ENCODE measurements around the gene DENND4A.

The DENND4A gene

GRCh38 chr15:65659502-65660052 is 132.5 kb downstream of the DENND4A start:
- DNase-seq: no peak

DNA sequence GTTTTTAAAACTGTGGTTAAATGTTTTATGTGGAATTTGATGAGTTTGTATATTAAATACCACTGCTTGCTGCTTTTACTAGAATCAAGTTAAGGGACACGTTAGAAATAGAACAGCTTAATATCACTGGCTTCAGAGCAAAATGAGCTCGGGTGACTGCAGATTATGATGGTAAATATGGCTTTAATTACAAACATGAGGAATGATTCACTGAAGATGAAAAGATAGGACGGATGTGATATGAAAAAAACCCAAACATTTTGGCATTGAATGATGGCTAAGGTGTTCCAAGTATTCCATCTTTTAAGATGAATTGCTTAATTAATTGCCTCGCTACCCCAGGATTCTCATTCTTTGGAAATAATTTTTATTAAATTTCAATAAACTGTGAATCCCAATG is 136.6 kb downstream of the DENND4A start:
- no peak for DNase-seq

GRCh38 chr15:65655026-65655425 is 137.1 kb downstream of the DENND4A start:
- DNase-seq: no peak

DNA sequence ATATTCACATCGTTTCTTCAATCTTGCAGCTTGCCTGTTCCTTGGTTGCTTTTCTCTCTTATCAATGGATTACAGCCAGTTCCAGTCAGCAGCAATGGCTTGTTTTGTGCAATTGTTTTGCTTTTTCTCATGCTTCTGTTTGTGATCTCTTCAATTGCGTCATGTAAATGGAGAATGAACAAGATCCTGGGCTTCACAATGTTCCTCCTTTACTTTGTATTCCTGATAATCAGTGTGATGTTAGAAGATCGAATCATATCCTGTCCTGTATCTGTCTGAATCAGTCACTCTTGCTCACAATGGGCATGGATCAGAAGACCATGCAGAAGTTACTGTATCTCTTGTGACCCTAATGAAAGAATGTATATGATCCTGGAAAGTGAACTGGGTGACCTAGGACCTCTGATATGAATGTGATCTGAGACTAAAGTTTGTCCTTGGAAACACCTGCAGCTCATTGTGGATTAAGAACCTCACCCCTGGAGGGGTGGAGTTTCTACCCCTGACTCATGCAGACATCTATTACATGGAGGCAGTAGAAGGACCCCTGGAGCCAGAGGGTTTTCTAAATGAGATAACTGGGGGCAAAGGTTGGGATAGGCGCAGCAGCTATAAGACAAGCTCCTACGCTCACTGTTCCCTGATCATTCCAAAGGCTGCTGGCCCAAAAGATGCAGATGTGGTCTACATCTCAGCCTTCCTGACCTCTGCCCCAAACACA is 138.1 kb downstream of the DENND4A start:
- DNase-seq: no peak

DNA sequence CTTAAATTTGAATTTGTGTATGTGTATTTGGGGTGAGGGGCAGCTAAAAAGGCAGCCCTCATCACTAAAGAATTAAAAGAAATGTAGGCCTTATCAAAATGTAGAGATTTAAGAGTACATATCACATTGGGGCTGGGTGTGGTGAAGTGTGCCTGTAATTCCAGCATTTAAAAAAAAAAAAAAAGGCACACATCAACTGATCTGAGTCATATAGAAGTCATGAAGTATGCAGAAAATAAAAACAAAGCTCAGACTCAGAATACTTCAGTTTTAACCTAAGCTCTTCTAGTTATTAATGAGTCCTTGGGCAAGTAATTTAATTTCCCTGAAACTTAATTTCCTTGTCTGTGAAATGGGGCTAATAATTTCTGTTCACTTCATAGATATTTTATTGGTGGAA is 138.8 kb downstream of the DENND4A start:
- DNase-seq: no peak

DNA sequence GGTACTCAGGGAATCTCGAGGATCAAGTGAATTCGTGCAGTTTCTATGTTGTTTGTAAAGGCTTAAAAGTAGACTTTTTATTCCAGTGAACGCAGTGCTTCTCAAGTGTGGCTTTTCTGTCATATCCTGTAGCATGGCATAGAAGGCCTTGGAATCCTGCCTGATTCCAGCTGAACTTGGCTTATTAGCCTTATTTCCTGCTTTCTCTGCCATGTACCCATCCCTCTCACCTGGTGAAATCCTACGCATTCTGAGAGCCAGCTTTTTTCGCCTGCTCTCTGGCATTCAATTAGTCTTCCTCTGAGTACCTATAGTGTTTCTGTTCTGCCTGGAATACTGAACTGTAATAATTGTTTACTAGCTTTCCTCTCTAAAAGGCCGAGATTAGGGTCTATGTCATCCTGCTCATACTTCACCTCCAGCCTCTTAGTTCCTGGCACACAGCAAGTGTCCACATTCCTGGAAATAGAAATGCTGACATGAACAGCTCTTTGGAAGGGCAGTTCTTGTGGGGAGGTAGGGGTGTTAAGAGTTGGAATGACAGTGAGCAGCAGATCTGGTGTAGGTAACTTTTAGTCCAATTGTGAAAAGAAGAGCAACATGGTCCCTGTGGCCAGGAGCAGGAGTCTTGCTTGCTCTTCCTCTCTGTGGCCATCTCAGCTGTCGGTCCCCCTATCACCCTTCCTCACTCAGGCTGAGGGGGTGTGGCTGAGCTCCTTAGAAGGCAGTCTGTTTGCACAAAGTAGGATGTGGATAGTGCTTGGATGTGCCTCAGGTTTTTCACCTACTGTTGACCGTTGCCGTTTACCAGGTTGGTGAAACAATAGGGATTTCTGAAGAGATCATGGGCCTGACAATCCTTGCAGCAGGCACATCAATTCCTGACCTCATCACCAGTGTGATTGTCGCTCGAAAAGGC is 140.0 kb downstream of the DENND4A start:
- no peak for DNase-seq

- DNase-seq: no peak
Measured at GRCh38 chr15:65651042-65651322, 141.1 kb downstream of the DENND4A start.

GRCh38 chr15:65650312-65651041 is 141.6 kb downstream of the DENND4A start:
- no peak for DNase-seq

GRCh38 chr15:65646486-65646885 is 145.6 kb downstream of the DENND4A start:
- DNase-seq: no peak

- no peak for DNase-seq
Measured at GRCh38 chr15:65645392-65645791, 146.7 kb downstream of the DENND4A start.

DNA sequence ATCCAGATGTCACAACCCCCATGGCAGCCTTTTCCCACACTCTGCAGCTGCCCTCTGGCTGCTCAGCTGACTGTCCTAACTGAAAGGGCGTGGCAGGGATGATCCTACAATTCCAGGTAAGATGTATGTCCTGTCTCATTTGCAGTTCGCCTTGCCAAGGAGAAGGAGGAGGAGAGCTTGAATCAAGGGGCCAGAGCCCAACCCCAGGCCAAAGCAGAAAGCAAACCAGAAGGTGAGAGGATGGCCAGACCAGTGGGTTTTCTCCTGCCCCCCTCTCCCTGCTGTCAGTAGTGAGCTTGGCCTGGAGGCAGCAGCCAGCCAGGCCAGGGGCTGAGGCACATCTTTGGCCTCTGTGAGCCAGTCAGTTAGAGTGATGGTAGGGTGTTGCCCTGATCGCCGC is 147.8 kb downstream of the DENND4A start:
- no peak for DNase-seq

GRCh38 chr15:65642594-65642993 is 149.5 kb downstream of the DENND4A start:
- no peak for DNase-seq

DNA sequence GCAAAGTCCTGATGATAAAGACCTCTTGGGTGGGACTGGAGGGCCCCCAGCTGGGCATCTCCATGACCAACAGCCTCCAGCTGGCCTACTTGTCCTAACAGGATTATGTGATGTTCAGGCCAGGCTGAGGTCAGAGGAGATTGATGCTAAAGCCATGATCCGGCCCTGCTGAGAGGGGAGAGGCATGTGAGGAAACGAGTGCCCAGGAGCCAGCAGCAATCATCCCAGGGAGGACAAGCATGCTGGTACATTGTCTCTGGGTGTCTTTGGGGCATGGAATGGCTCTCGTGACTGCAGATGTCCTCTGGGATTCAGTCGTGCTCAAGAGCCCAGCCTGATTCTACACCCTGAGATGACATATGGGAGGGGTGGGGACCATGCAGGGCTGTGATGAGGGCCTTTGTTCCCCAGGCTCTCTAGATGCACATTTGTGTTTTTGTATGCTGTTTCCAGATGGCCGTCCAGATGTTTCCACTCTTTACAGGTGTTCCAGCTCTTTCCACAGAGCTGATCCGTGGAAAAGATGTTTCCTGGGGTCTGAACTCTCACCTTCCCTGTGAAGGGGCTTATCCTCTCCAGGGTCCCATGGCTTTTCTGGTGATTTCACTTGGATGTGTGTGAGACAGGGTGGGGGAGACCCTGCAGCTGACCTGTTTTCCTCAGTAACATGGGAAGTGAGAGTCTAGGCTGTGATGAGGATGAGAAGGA is 150.2 kb downstream of the DENND4A start:
- no peak for DNase-seq

DNA sequence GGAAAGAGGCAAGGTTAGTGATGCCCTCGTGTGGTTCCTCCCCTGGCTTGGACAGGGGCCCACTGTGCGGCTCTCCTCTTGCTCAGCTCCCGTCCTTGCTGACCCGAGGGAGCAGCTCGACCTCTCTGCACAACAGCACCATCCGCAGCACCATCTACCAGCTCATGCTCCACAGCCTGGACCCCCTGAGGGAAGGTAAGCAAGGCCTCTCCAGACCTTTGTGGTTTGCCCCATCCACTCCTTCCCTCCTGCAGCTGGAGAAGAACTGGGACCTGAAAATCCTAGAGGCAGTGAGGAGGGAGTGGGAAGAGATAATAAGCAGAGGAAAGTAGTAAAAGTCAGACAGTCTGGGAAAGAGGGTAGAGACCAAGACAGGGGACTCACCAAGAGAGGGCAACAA is 152.6 kb downstream of the DENND4A start:
- no peak for DNase-seq

- DNase-seq: no peak
Measured at GRCh38 chr15:65638681-65639089, 153.4 kb downstream of the DENND4A start.

GRCh38 chr15:65638109-65638508 is 154.0 kb downstream of the DENND4A start:
- no peak for DNase-seq

GRCh38 chr15:65634356-65634755 is 157.7 kb downstream of the DENND4A start:
- no peak for DNase-seq

DNA sequence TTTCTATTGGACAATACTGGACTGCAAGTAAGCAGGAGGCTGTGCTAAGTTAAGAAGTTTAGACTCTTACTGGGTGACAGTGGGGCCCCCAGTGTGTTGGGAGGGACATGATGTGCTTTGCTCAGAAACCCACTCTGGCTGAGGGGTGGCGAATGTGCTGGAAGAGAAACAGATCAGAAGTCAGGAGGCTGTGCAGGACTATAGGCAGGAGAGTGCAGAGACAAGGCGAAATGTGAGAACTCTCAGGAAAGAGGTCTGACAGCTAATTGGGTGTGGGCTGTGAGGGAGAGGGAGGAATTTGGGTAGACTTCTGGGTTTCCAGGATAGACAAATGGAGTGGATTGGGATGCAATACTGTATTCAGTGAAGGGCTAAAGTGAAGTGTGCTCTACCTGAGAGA is 158.3 kb downstream of the DENND4A start:
- no peak for DNase-seq

DNA sequence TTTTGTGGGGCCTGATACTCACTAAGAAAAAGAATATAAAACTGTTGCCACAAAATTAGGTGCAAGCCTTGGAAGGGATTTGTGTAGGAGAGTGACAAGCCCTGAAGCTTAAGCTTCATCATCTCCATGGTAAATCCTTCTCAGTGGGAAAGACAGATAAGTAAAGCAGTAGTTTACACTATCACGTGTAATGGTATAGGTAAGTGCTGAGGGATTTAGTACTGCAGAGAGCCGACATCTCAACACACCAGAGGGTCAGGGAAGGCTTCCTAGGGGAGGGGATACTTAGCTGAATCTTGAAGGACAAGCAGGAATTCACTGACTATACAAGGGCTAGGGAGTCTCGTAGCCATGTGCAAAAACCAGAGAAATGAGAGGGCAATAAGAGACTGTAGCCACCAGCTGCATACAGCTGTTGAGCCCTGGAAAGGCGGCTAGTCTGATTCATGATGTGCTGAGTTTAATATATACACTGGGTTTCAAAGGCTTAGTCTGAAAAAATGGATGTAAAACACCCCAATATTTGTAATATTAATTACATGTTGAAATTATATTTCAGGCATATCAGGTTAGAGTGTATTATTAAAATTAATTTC is 159.2 kb downstream of the DENND4A start:
- DNase-seq: no peak

GRCh38 chr15:65631503-65631902 is 160.6 kb downstream of the DENND4A start:
- DNase-seq: no peak

- DNase-seq: no peak
Measured at GRCh38 chr15:65630760-65631159, 161.3 kb downstream of the DENND4A start.

GRCh38 chr15:65629548-65629947 is 162.5 kb downstream of the DENND4A start:
- DNase-seq: no peak
